ENCODE results near the gene SIRT3.

DNA sequence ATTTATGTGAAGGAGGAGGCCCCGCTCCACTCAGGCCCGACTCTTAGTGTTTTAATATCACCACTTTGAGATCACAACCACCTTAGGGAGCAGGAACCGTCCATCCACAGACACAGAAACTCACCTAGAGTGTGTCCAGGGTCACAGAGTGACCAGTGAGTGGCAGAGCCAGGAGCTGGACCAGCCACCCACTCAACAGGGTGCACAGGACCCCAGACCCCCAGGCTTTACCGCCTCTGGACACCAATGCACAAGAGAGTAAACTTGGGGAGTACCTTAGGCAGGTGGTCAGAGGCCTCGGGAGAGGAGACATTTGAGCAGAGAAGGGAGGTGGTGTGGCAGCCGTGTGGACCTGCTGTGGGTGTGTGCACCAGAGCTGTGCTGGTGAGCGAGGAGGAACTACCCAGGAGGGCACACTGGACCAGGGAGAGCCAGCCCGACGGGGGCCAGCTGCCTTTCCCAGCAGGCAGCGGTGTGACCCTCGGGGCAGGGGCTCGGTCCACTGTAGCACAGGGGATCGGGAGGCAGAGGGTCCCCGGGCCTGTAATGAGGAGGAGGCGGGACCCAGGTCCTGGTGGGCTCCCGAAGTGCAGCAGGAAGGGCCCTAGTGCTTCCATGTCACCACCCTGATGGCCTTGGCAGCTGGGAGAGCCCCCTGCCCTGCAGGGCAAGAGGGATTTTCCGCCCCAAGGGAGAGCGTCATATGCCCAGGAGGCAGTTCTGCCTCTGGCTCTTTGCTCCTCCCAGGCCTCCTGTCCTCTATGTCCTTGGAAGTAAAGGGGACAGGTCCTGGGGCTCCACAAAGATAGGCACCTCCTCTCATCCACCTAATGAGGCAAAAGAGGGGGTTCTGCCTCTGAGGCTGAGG is 34.5 kb upstream of the SIRT3 start:
- no peak for TF ChIP-seq POLR2A (IDR thresholded peaks at IDR 0.05)
- TF ChIP-seq, protein P1, sequence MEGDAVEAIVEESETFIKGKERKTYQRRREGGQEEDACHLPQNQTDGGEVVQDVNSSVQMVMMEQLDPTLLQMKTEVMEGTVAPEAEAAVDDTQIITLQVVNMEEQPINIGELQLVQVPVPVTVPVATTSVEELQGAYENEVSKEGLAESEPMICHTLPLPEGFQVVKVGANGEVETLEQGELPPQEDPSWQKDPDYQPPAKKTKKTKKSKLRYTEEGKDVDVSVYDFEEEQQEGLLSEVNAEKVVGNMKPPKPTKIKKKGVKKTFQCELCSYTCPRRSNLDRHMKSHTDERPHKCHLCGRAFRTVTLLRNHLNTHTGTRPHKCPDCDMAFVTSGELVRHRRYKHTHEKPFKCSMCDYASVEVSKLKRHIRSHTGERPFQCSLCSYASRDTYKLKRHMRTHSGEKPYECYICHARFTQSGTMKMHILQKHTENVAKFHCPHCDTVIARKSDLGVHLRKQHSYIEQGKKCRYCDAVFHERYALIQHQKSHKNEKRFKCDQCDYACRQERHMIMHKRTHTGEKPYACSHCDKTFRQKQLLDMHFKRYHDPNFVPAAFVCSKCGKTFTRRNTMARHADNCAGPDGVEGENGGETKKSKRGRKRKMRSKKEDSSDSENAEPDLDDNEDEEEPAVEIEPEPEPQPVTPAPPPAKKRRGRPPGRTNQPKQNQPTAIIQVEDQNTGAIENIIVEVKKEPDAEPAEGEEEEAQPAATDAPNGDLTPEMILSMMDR (IDR thresholded peaks at IDR 0.05) = no peak

All from heart left ventricle (tissue), 13 donors.